Thoracic aorta (tissue), 2 donors: ENCODE data around the gene SGMS1. TPM values are rescaled to one million over a fixed set of nuclear protein-coding genes. Genes with fewer than 3 reads are reported as not detected.
"Not testable (repeated sequence)": the region's sequence is repeated elsewhere in the genome, so short reads cannot be mapped to it uniquely, and the experiment has no call there.

Experiments
- ATAC-seq: fragments of 150-250 bp; one replicate; pipeline ENCODE4 v1.8.0; 2017; ENCODE audit warnings: low read depth; ENCODE audit not compliant: insufficient number of reproducible peaks, low FRiP score
- DNase-seq: peaks from one replicate; pipeline ENCODE4 v3.0.0-alpha.2; 2020; ENCODE audit warnings: low spot score
- H3K27ac ChIP-seq, 2 donors: fragments of 200-600 bp; sonication (generic); 1 replicate in 1 of 2; 2 replicates in 1 of 2; pipeline ENCODE4 v1.5.1; 2016; ENCODE audit warnings: mild to moderate bottlenecking in 2 of 2, moderate library complexity in 2 of 2
- H3K27me3 ChIP-seq: fragments of 200-600 bp; sonication (generic); replicated peaks from 2 replicates; pipeline ENCODE4 v1.6.0; 2016; ENCODE audit warnings: mild to moderate bottlenecking; ENCODE audit not compliant: insufficient read depth
- H3K36me3 ChIP-seq: fragments of 200-600 bp; sonication (generic); one replicate; pipeline ENCODE4 v1.5.1; 2016
- H3K4me1 ChIP-seq, 2 donors: fragments of 200-600 bp; sonication (generic); 1 replicate in 1 of 2; 2 replicates in 1 of 2; pipeline versions ENCODE4 v1.5.1 to v1.6.0; 2016; ENCODE audit warnings: low read depth in 2 of 2, mild to moderate bottlenecking in 1 of 2; ENCODE audit not compliant: control insufficient read depth in 1 of 2
- H3K4me3 ChIP-seq: fragments of 200-600 bp; sonication (generic); 2 replicates; pipeline ENCODE4 v1.5.1; 2016; ENCODE audit warnings: mild to moderate bottlenecking
- H3K9me3 ChIP-seq: fragments of 200-600 bp; sonication (generic); 2 replicates; pipeline ENCODE4 v1.5.1; 2016
- CTCF ChIP-seq: fragments of 200-600 bp; sonication (generic); IDR thresholded peaks from one replicate; pipeline ENCODE4 v1.5.1; 2019; ENCODE audit warnings: antibody characterized with exemption
- total RNA-seq, 2 donors: library from RNA; depleted of rRNA; stranded (reverse); fragments of >200 nt; gene quantifications; one replicate each; pipeline versions ENCODE4 v1.1.0 to v1.2.3, GENCODE V29; 2016

The SGMS1 gene
- 10 to 100 TPM; 60.5 to 92.3 TPM for total RNA-seq

GRCh38 chr10:50623663-50624412 is at the start of gene SGMS1:
Gene SGMS1 (minus strand): TSS chr10:50623956. CDS start chr10:50344114, 279,842 bp downstream.
- Histone ChIP-seq H3K27me3 (no peaks in the 10 kb centered on the region), H3K9me3 (no peaks in the 10 kb centered on the region), H3K27ac (peak within 1 kb of the TSS; percentile 92 to 100), H3K4me3 (peak within 1 kb of the TSS; percentile 93), H3K36me3 (no peaks in the 10 kb centered on the region), H3K4me1 (peaks cover 8 to 22% of the 10 kb centered on the region in 2 donors)
- peak; percentile 17 for DNase-seq
- TF ChIP-seq CTCF: peak; percentile 4
- ATAC-seq: peak; percentile 44

- H3K27ac ChIP-seq, DNase-seq, ATAC-seq, H3K27me3 ChIP-seq, H3K4me3 ChIP-seq, H3K4me1 ChIP-seq, H3K36me3 ChIP-seq, H3K9me3 ChIP-seq: not testable (repeated sequence)
These were observed 48.4 kb upstream of the SGMS1 start for GRCh38 chr10:50672152-50672551.

GRCh38 chr10:50671645-50672044 is 47.9 kb upstream of the SGMS1 start:
- not testable (repeated sequence) for H3K27me3 ChIP-seq, H3K4me1 ChIP-seq, H3K9me3 ChIP-seq, DNase-seq, H3K36me3 ChIP-seq, H3K4me3 ChIP-seq, H3K27ac ChIP-seq, ATAC-seq

- not testable (repeated sequence) for H3K9me3 ChIP-seq, ATAC-seq, H3K4me1 ChIP-seq, H3K27ac ChIP-seq, H3K27me3 ChIP-seq, H3K36me3 ChIP-seq, H3K4me3 ChIP-seq, DNase-seq
These were observed 46.2 kb upstream of the SGMS1 start for GRCh38 chr10:50669957-50670356.

GRCh38 chr10:50667353-50667752 is 43.6 kb upstream of the SGMS1 start:
- H3K4me1 ChIP-seq, H3K36me3 ChIP-seq, H3K27me3 ChIP-seq, DNase-seq, H3K9me3 ChIP-seq, ATAC-seq, H3K27ac ChIP-seq, H3K4me3 ChIP-seq: not testable (repeated sequence)

- ATAC-seq, H3K4me1 ChIP-seq, H3K27ac ChIP-seq, H3K27me3 ChIP-seq, H3K4me3 ChIP-seq, DNase-seq, H3K9me3 ChIP-seq, H3K36me3 ChIP-seq: not testable (repeated sequence)
These were observed 38.7 kb upstream of the SGMS1 start for GRCh38 chr10:50662420-50662819.

- not testable (repeated sequence) for H3K4me3 ChIP-seq, DNase-seq, H3K27me3 ChIP-seq, H3K4me1 ChIP-seq, ATAC-seq, H3K27ac ChIP-seq, H3K9me3 ChIP-seq, H3K36me3 ChIP-seq
These were observed 37.8 kb upstream of the SGMS1 start for GRCh38 chr10:50661563-50661962.

- not testable (repeated sequence) for ATAC-seq, H3K27me3 ChIP-seq, H3K4me3 ChIP-seq, H3K36me3 ChIP-seq, H3K27ac ChIP-seq, DNase-seq, H3K9me3 ChIP-seq, H3K4me1 ChIP-seq
These were observed 36.3 kb upstream of the SGMS1 start for GRCh38 chr10:50659865-50660730.

GRCh38 chr10:50659016-50659864 is 35.5 kb upstream of the SGMS1 start:
- not testable (repeated sequence) for H3K4me1 ChIP-seq, H3K27me3 ChIP-seq, H3K36me3 ChIP-seq, H3K27ac ChIP-seq, DNase-seq, ATAC-seq, H3K9me3 ChIP-seq, H3K4me3 ChIP-seq
